Muscle layer of colon (tissue), 2 donors: Measurements from ENCODE around the gene TAAR2.

Experiments
- H3K27ac ChIP-seq: one replicate; pipeline ENCODE4 v1.7.0; 2013; ENCODE audit warnings: low read depth, mild to moderate bottlenecking, low read length, moderate library complexity
- H3K27me3 ChIP-seq, 2 donors: one replicate each; pipeline ENCODE4 v1.7.0; 2013; ENCODE audit warnings: low read length in 2 of 2, mild to moderate bottlenecking in 2 of 2; ENCODE audit not compliant: insufficient read depth in 2 of 2, control insufficient read depth in 1 of 2
- H3K36me3 ChIP-seq: one replicate; pipeline ENCODE4 v1.7.0; 2013; ENCODE audit warnings: mild to moderate bottlenecking, low read length; ENCODE audit not compliant: insufficient read depth
- H3K4me1 ChIP-seq: one replicate; pipeline ENCODE4 v1.7.0; 2013; ENCODE audit warnings: mild to moderate bottlenecking, low read length; ENCODE audit not compliant: insufficient read depth
- H3K4me3 ChIP-seq, 2 donors: one replicate each; pipeline ENCODE4 v1.7.0; 2013; ENCODE audit warnings: low read length in 2 of 2, low read depth in 1 of 2, mild to moderate bottlenecking in 1 of 2, moderate library complexity in 1 of 2
- H3K9ac ChIP-seq: one replicate; pipeline ENCODE4 v1.7.0; 2013; ENCODE audit warnings: low read length
- H3K9me3 ChIP-seq: one replicate; pipeline ENCODE4 v1.7.0; 2013; ENCODE audit warnings: mild to moderate bottlenecking, low read length
- donor health status: abdominal sarcoma.
- donor health status: Adenocarcinoma of cecum.

The TAAR2 gene, protein sequence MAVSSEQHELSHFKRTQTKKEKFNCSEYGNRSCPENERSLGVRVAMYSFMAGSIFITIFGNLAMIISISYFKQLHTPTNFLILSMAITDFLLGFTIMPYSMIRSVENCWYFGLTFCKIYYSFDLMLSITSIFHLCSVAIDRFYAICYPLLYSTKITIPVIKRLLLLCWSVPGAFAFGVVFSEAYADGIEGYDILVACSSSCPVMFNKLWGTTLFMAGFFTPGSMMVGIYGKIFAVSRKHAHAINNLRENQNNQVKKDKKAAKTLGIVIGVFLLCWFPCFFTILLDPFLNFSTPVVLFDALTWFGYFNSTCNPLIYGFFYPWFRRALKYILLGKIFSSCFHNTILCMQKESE

DNA sequence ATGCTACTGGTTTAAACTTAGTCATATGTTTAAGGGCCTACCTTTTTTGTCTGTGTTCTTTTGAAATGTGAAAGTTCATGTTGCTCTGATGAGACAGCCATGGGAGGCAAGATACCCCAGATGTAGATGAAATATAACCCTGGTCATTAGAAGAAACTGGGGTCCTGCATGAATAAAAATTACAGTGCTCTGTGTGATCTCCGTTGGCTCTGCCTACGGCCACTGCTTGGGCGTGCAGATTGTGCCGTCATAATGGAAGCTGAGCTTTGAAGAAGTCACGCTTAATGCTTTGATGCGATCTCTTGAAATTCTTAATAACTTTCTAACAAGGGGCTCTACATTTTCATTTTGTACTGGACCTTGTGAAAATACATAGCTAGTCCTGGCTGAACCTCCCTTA is at the start of gene TAAR2:
TAAR2 (minus strand) TSS at position 101 of the 400 bp plus-strand sequence; CDS start at position 101, 0 bp downstream.
- Histone ChIP-seq H3K27ac (no peak within 1 kb of the TSS), H3K4me3 (no peak within 1 kb of the TSS), H3K27me3 (no peaks in the 10 kb centered on the region), H3K9ac (no peak within 1 kb of the TSS), H3K9me3 (no peaks in the 10 kb centered on the region), H3K4me1 (no peaks in the 10 kb centered on the region), H3K36me3 (no peaks in the 10 kb centered on the region)

DNA sequence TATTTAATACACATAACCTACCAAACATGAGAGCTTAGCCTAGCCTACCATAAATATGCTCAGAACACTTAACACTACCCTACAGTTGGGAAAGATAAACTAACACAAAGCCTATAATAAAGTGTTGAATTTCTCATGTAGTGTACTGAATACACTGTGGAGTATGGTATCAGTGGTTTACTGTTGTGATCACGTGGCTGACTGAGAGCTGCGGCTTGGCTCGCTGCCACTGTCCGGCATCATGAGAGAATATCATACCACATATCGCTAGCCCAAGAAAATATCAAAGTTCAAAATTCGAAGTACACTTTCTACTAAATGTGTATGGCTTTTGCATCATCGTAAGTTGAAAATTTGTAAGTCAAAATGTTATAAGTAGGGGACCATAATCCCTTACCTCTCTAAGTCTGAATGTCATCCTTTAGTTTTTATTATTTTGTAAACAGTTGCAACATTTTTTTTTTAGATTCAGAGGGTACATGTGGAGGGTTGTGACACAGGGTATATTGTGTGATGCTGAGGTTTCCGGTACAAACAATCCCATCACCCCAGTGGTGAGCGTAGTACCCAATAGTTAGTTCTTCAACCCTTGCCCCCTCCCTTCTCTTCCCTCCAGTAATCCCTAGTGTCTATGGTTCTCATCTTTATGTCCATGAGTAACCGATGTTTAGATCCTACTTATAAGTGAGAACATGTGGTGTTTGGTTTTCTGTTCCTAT is 49.5 kb upstream of the TAAR2 start:
- Histone ChIP-seq H3K9ac (no peak overlapping the region), H3K27me3 (no peaks in the 10 kb centered on the region), H3K4me3 (no peak overlapping the region), H3K4me1 (no peaks in the 10 kb centered on the region), H3K9me3 (no peaks in the 10 kb centered on the region), H3K36me3 (no peaks in the 10 kb centered on the region), H3K27ac (no peak overlapping the region)

DNA sequence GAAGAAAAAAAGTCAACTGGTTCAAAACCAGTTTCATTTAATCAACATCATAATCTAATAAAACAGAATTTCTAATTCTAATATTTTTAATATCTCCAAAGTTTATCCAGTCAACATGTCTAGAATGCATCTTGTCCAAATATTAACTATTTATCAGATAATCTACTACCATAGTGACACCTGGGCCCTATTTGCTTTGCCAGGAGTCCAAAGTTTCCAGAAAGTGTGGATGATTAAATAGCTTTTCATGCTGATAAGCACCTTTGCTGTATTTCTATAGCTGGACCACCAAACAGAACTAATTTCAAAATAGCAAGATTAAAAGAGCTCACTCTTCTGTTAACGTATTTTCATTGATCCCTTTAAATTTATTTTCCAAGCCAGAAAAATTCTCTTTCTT is 47.2 kb upstream of the TAAR2 start:
- Histone ChIP-seq H3K27ac (no peak overlapping the region), H3K9ac (no peak overlapping the region), H3K27me3 (no peaks in the 10 kb centered on the region), H3K4me1 (no peaks in the 10 kb centered on the region), H3K9me3 (no peaks in the 10 kb centered on the region), H3K36me3 (no peaks in the 10 kb centered on the region), H3K4me3 (no peak overlapping the region)

DNA sequence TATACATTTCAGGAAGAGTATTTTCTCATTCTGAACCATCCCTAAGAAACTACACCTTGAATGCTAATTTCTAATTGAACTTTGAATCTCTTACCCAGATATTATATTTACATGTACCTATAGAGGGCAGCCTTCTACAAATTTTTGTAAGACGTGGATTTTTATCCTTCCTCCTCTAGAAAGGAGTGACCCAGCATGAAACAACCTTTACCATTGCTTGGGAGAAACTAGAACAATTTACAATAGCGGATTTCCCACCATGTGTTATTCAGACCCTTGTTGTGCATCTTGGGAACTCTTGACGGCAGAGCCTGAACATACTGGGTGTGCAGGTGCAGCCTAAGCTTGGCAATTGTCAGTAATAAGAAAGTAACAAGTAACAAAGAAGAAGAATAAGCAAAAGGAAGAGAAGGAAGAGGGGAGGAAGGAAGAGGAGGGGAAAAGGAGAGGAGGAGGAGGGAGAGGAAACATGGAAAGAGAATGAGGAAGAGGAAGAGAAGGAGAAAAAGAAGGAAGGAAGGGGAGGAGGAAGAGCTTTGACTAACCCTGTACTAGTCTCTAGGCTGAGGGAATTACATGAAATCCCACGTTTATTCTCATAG is 45.7 kb upstream of the TAAR2 start:
- H3K27me3 ChIP-seq = no peaks in the 10 kb centered on the region
- H3K27ac ChIP-seq = no peak overlapping the region
- no peak overlapping the region for H3K9ac ChIP-seq
- H3K36me3 ChIP-seq = no peaks in the 10 kb centered on the region
- no peak overlapping the region for H3K4me3 ChIP-seq
- no peaks in the 10 kb centered on the region for H3K4me1 ChIP-seq
- H3K9me3 ChIP-seq = no peaks in the 10 kb centered on the region

DNA sequence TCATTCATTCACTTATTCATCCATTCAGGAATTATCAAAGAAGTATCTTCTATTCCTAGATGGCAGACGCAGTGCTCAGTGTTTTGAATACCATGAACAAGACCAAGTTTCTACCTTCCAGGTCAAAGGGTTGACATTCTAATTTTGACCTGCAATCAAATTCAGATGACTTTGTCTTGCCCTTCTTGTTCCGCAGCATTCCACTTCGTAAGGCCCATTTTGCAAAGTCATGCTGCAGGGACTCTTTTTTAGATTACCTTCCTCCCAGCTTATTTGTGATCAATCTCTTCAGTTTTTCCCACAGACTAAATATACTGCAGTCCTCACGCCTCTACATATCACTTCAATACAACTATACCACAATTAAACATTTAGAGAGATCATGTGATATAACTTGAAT is 42.0 kb upstream of the TAAR2 start:
- no peaks in the 10 kb centered on the region for H3K27me3 ChIP-seq
- no peak overlapping the region for H3K9ac ChIP-seq
- no peak overlapping the region for H3K27ac ChIP-seq
- no peaks in the 10 kb centered on the region for H3K36me3 ChIP-seq
- no peak overlapping the region for H3K4me3 ChIP-seq
- no peaks in the 10 kb centered on the region for H3K9me3 ChIP-seq
- H3K4me1 ChIP-seq = no peaks in the 10 kb centered on the region

DNA sequence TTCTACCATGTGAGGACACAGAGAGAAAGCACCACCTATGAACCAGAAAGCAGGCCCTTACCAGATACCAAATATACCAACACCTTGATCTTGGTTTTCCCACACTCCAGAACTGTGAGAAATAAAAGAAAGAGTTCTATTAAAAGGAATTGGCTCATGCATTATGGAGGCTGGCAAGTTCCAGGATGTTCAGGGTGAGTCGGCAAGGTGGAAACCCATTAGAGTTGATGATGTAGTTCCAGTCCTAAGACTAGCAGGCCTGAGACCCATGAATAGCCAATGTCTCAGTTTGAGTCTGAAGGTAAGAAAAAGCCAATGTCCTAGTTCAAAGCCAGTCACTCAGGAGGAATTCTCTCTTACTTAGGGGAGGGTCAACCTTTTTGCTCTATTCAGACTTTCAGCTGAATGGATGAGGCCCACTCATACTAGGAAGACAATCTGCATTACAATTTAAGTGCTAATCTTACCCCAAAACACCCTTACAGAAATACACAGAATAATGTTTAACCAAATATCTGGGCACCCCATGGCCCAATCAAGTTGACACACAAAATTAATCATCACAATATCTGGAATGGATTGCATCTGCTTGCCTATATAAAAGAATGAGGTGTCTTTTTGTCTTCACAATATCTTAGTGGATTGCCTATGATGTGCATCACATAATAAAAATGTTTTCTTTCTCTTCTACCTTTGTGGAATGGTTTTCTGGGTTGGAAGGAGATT is 40.4 kb upstream of the TAAR2 start:
- no peak overlapping the region for H3K9ac ChIP-seq
- no peak overlapping the region for H3K27ac ChIP-seq
- no peaks in the 10 kb centered on the region for H3K36me3 ChIP-seq
- no peaks in the 10 kb centered on the region for H3K27me3 ChIP-seq
- no peaks in the 10 kb centered on the region for H3K4me1 ChIP-seq
- H3K4me3 ChIP-seq = no peak overlapping the region
- H3K9me3 ChIP-seq = no peaks in the 10 kb centered on the region

DNA sequence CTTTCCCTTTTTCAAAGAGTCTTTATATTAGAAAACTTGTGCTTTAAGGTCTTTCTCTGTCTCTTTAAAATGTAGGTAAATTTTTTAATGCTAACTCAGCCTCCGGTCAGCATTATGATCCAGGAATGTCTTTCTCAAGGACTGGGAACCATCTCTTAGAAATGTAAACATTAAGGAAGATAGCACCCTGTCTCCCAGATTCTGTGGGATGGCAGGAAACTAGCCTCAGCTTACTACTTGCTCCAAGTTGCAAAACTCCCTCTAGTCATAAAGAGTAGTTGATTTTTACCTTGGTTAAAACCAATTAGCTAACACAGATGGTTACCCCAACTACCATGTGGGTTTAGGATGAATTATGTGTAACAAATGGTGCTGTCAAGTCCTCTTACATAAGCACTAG is 39.6 kb upstream of the TAAR2 start:
- Histone ChIP-seq H3K27ac (no peak overlapping the region), H3K27me3 (no peaks in the 10 kb centered on the region), H3K9ac (no peak overlapping the region), H3K4me1 (no peaks in the 10 kb centered on the region), H3K9me3 (no peaks in the 10 kb centered on the region), H3K36me3 (no peaks in the 10 kb centered on the region), H3K4me3 (no peak overlapping the region)

DNA sequence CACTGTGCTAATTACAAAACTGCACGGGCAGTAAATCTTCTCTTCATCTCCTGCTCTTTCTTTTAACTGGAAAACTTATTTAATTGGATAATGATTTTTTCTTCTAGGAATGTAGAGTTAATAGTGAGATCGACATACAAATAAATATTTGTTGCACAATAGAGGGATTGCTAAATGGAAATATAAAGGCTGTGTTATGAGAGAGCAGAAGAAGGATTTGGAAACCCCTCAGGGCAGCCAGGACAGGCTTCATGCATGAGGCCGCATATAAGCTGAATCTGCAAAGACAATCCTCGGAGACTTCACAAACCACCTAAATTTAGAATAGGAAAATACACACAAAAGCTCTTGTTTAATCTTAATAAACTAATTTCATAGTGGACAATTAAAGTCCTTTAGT is 37.8 kb upstream of the TAAR2 start:
- Histone ChIP-seq H3K9me3 (no peaks in the 10 kb centered on the region), H3K4me1 (no peaks in the 10 kb centered on the region), H3K36me3 (no peaks in the 10 kb centered on the region), H3K27ac (no peak overlapping the region), H3K27me3 (no peaks in the 10 kb centered on the region), H3K9ac (no peak overlapping the region), H3K4me3 (no peak overlapping the region)

DNA sequence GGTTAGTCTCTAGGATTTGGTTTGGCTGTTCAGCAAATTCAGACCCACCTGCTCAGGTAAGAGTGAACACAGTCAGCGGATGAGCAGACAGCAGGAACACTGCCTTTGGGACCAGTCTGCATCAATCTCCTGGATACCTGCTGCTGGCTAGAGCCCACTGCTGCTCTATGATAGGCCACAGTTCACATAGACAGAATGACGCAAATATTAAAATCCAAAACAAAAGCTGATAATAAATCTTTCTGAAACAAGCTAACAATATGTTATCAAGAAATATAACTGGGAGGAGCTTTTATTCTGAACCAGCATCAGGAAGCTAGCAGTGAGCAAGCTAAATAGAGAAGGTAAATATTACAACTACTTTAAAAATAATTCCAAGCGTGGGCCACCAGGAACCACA is 35.0 kb upstream of the TAAR2 start, which contains the start of gene TAAR1:
TAAR1 (minus strand) TSS at position 101 of the 400 bp plus-strand sequence. CDS start 13,179 bp downstream, outside the sequence.
- H3K27me3 ChIP-seq = no peaks in the 10 kb centered on the region
- H3K9ac ChIP-seq = no peak within 1 kb of the TSS
- H3K4me3 ChIP-seq = no peak within 1 kb of the TSS
- H3K27ac ChIP-seq = no peak within 1 kb of the TSS
- no peaks in the 10 kb centered on the region for H3K4me1 ChIP-seq
- H3K36me3 ChIP-seq = no peaks in the 10 kb centered on the region
- H3K9me3 ChIP-seq = no peaks in the 10 kb centered on the region

DNA sequence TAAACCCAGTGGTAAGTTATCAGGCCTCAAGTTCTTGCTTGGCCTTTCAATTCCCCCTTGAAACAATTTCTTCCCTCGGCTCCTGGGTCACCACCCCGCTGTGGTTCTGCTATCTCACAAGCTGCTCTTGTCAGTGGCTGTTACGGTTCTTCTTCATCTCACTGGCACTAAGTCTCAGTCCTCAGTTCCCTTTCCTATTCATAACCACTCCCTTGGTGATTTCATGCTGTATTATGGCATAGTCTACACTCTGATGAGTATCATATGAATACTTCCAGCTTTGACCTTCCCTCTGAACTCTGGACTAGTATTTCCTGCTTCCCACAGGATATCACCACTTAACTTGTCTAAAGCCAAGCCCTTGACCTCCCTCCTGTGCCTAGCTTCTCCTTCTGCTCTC is 27.0 kb upstream of the TAAR2 start:
- no peaks in the 10 kb centered on the region for H3K27me3 ChIP-seq
- no peaks in the 10 kb centered on the region for H3K36me3 ChIP-seq
- no peak overlapping the region for H3K4me3 ChIP-seq
- H3K9me3 ChIP-seq = no peaks in the 10 kb centered on the region
- no peak overlapping the region for H3K9ac ChIP-seq
- no peak overlapping the region for H3K27ac ChIP-seq
- no peaks in the 10 kb centered on the region for H3K4me1 ChIP-seq

DNA sequence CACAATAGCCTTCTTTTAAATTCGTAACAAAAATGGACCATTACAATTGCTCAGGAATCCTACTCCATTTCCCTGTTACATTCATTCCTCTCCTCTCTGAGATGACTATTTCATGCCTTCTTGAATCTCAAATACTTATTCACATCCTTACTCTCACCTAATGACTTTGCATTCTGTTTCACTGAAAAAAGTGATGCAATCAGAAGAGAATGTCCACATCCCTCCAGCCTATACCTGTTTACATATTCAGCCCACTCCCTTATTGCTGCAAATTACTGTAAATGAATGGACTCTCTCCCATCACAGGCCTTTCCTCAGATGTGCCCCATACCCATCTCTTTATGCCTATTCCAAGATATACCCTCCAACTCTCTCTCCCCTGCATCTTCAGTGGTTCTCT is 26.4 kb upstream of the TAAR2 start:
- Histone ChIP-seq H3K9ac (no peak overlapping the region), H3K36me3 (no peaks in the 10 kb centered on the region), H3K9me3 (no peaks in the 10 kb centered on the region), H3K4me3 (no peak overlapping the region), H3K27ac (no peak overlapping the region), H3K27me3 (no peaks in the 10 kb centered on the region), H3K4me1 (no peaks in the 10 kb centered on the region)
